NCI-H1417 (cell line): ENCODE measurements around the gene WDR89.
"Not testable (repeated sequence)": the region's sequence is repeated elsewhere in the genome, so short reads cannot be mapped to it uniquely, and the experiment has no call there.

Experiments used
- DNase-seq, 3 experiments: peaks; one replicate each; lab custom pipeline; 2025; lab: John Stamatoyannopoulos, UW

Gene WDR89

DNA sequence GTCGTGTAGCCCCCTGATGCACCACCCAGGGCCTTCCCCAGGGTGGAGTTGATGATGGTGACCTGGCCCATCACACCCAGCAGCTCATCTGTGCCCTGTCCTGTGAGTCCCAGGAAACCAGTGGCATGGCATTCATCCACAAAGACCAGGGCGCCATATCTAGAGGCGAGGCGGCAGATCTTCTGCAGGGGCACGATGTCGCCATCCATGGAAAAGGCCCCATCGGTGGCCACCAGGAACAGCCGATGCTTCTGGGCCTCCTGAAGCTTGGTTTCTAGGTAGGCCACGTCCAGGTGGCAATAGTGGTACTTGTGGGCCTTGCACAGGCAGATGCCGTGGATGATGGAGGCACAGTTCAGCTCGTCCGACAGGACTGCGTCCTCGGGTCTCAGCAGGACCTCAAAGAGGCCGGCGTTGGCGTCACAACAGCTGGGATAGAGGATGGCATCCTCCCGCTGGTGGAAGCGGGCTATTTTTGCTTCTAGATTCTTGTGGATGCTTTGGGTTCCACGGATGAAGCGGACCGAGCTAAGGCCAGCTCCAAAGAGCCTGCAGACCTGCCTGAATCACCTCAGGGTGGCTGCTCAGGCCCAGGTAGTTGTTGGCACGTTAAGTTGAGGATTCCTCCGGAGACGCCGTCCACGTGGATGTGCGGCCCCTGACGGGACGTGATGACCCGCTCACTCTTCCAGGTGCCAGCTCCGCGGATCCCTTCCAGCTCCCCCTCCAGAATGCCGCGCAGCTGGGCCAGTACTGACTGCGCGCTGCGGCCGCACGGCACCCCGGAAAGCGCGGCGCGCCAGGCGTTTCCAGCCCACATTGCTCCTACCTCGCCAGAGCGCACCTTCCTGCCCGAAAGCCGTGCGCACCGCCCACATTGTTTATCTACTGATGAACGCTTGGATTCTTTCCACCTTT, 47.0 kb downstream of the WDR89 start:
- no peak for DNase-seq

GRCh38 chr14:63583046-63583445, 58.6 kb downstream of the WDR89 start:
- DNase-seq = not testable (repeated sequence)

DNA sequence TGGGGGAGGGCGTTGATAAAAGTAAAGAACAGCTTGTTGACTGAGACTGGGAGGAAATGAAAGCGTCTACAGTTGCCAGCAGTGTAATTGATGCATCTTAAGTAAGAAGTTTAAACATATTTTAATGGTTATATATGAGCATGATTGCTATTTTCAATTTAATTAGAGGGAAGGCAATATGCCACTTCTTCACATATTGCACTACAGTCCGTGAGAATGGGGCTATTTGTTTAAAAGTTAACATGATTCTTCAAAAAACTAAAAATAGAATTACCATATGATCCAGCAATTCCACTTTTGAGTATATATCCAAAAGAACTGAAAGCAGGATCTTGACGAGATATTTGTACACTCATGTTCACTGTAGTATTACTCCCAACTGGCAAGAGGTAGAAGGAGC, 60.2 kb downstream of the WDR89 start:
- DNase-seq = no peak

DNA sequence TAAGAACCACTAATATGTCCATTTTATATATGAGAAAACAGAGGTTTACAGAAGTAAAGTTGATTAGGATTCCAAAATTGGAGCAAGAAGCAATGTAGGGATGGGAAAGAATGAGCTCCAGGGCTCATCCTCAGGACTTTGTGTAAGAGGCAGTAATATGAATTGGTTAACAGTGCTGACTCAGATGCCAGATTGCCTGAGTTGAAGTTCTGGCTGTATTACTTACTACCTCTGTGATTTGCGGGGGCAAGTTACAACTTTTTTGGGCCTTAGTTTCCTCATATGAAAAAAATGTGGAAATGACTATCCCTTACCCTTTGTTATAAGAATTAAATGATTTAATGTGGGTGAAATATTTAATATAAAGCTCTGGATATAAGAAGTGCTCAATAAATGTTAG, 63.4 kb downstream of the WDR89 start:
- DNase-seq = no peak

DNA sequence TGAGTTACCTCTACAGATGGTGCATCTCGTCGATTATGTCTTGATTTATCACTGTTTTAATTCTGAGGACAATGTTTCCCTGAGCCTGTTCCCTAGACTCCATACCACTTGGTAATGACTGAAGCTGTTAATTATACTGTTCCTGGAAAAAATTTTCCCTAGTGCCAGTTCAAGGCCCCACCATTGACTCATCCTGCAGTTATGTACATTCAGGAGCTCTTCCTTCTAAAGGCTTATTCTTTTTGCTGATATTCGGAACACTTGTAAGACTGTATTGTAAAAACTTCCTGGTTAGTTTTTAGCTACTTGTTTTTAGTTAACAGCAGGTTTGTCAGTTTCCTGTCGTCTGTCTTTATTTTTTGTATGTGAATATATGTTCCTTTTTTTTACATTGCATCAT, 68.1 kb downstream of the WDR89 start:
- no peak for DNase-seq

DNA sequence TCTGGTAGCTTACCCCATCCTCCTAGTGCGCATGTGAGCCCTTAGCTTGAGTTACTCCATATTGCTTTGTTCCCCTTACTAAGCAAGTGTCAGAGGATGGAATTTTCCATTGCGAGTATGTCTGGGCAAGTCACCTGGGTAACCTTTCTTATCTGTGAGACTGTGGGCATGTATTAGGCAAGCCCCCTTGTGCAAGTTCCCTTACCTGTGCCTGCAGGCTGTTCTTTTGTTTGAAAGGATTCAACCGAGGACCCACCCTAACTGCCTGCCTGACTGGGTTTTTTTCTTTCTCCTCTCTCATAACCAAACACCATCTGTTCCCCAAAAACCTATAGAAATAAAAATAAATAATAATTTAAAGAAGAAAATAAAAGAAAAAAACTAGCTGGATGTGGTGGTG, 76.2 kb downstream of the WDR89 start:
- no peak for DNase-seq

DNA sequence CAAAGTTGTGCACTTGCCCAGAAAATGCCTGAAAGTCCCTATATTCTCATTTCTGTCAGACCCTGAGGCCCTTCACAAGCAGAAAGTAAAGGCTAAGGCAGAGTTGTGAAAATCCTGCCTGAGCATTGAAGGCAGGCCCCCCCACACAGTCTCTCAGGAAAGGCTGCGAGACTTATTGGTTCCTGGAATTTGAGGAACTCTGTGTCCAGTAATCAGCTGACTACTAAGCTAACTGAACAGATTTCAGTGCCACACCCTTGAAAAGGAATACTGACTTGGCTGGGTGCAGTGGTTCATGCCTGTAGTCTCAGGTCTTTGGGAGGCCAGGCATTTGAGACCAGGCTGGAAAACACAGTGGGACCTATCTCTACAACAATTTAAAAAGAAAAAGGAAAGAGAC, 77.4 kb downstream of the WDR89 start:
- no peak for DNase-seq

GRCh38 chr14:63563370-63564026, 78.2 kb downstream of the WDR89 start:
- DNase-seq = no peak

DNA sequence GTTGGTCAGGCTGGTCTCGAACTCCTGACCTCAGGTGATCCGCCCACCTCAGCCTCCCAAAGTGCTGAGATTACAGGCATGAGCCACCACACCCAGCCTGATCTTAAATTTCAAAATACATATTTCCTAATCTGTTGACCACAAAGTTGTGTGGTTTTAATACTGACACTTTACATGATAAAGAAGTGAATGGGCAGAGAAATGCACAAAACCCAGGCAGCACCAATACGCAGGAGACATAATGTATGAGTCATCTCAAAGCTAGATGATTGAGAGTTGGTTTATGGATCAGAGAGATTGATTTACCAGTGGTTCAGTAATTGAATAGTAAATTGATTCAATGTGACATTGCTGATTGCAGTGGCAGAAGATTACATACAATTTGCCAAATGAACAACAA, 79.3 kb downstream of the WDR89 start:
- no peak for DNase-seq

DNA sequence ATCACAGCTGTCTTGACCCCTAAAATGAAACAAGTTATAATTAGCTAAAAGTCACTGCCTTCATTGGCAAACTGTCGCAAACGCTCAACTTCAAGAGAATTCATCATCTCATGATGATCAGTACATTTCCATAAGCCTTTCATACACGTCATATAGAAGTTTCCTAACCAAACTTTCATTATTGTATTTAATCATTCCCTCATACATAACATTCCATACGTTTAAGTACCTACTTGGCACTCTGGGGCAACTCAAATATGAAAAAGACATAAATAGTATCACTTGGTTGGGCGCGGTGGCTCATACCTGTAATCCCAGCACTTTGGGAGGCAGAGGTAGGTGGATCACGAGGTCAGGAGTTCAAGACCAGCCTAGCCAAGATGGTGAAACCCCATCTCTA, 86.1 kb downstream of the WDR89 start:
- no peak for DNase-seq

- no peak for DNase-seq
Observed at GRCh38 chr14:63551332-63551731, 90.3 kb downstream of the WDR89 start.

GRCh38 chr14:63547798-63548335, 93.8 kb downstream of the WDR89 start:
- no peak for DNase-seq
